Stomach (tissue), 4 donors: ENCODE measurements around the gene KCNK1.

Experiments
- CTCF ChIP-seq, 7 experiments: fragments of 450-650 bp in 4 of 7; fragments of 200-600 bp in 3 of 7; sonication (generic) in 3 of 7; IDR thresholded peaks; one replicate each; pipeline ENCODE4 v1.5.1; 2016 to 2019; ENCODE audit warnings: antibody characterized with exemption in 7 of 7, control low read depth in 2 of 7, mild to moderate bottlenecking in 1 of 7
- EP300 ChIP-seq: sonication (generic); formaldehyde crosslinking; IDR thresholded peaks from one replicate; pipeline ENCODE4 v1.6.1; 2017; ENCODE audit warnings: antibody characterized with exemption
- POLR2AphosphoS5 ChIP-seq, 3 donors: sonication (generic); formaldehyde crosslinking; IDR thresholded peaks; one replicate each; pipeline ENCODE4 v1.6.1; 2016; ENCODE audit warnings: antibody characterized with exemption in 3 of 3

- TF ChIP-seq CTCF (IDR thresholded peaks at IDR 0.05) (no peak), POLR2AphosphoS5 (IDR thresholded peaks at IDR 0.05) (no peak), EP300 (no peak)
These were observed 42.2 kb downstream of the KCNK1 start for GRCh38 chr1:233656032-233656635.
